ENCODE measurements around the gene KRTAP4-1.
"Not testable (repeated sequence)": the region's sequence is repeated elsewhere in the genome, so short reads cannot be mapped to it uniquely, and the experiment has no call there.

KRTAP4-1 gene

GRCh38 chr17:41168121-41168520, 16.6 kb downstream of the KRTAP4-1 start, which contains the start of gene KRTAP4-3:
TSS of gene KRTAP4-3 (minus strand) at chr17:41168221. CDS start at chr17:41168172, 49 bp downstream.
- no peak for DNase-seq (ENCODE audit: low read depth in 1 of 2, low spot score in 1 of 2)
- peaks cover 2% of the 10 kb centered on the region for H3K27me3 ChIP-seq (ENCODE audit: insufficient read depth, poor library complexity, severe bottlenecking)
- H3K4me3 ChIP-seq (replicated peaks; ENCODE audit: insufficient read depth, low read length): no peak within 1 kb of the TSS
- no peak for TF ChIP-seq SPI1 (IDR thresholded peaks at IDR 0.05; ENCODE audit: borderline replicate concordance, low read depth)
- TF ChIP-seq, protein P1, sequence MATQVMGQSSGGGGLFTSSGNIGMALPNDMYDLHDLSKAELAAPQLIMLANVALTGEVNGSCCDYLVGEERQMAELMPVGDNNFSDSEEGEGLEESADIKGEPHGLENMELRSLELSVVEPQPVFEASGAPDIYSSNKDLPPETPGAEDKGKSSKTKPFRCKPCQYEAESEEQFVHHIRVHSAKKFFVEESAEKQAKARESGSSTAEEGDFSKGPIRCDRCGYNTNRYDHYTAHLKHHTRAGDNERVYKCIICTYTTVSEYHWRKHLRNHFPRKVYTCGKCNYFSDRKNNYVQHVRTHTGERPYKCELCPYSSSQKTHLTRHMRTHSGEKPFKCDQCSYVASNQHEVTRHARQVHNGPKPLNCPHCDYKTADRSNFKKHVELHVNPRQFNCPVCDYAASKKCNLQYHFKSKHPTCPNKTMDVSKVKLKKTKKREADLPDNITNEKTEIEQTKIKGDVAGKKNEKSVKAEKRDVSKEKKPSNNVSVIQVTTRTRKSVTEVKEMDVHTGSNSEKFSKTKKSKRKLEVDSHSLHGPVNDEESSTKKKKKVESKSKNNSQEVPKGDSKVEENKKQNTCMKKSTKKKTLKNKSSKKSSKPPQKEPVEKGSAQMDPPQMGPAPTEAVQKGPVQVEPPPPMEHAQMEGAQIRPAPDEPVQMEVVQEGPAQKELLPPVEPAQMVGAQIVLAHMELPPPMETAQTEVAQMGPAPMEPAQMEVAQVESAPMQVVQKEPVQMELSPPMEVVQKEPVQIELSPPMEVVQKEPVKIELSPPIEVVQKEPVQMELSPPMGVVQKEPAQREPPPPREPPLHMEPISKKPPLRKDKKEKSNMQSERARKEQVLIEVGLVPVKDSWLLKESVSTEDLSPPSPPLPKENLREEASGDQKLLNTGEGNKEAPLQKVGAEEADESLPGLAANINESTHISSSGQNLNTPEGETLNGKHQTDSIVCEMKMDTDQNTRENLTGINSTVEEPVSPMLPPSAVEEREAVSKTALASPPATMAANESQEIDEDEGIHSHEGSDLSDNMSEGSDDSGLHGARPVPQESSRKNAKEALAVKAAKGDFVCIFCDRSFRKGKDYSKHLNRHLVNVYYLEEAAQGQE (IDR thresholded peaks at IDR 0.05; ENCODE audit: insufficient replicate concordance, low read depth): no peak
- TF ChIP-seq GABPA (IDR thresholded peaks at IDR 0.05; ENCODE audit: low read depth): no peak
- TF ChIP-seq, protein P2, sequence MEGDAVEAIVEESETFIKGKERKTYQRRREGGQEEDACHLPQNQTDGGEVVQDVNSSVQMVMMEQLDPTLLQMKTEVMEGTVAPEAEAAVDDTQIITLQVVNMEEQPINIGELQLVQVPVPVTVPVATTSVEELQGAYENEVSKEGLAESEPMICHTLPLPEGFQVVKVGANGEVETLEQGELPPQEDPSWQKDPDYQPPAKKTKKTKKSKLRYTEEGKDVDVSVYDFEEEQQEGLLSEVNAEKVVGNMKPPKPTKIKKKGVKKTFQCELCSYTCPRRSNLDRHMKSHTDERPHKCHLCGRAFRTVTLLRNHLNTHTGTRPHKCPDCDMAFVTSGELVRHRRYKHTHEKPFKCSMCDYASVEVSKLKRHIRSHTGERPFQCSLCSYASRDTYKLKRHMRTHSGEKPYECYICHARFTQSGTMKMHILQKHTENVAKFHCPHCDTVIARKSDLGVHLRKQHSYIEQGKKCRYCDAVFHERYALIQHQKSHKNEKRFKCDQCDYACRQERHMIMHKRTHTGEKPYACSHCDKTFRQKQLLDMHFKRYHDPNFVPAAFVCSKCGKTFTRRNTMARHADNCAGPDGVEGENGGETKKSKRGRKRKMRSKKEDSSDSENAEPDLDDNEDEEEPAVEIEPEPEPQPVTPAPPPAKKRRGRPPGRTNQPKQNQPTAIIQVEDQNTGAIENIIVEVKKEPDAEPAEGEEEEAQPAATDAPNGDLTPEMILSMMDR (IDR thresholded peaks at IDR 0.05; ENCODE audit: insufficient read depth, low read length): no peak
- TF ChIP-seq POLR2AphosphoS5 (IDR thresholded peaks at IDR 0.05; ENCODE audit: low read depth): no peak
- no peak within 1 kb of the TSS for H3K27ac ChIP-seq (replicated peaks)

GRCh38 chr17:41167561-41167960, 17.1 kb downstream of the KRTAP4-1 start:
- Histone ChIP-seq H3K4me3 (replicated peaks; ENCODE audit: insufficient read depth, low read length) (no peak overlapping the region), H3K27me3 (ENCODE audit: insufficient read depth, poor library complexity, severe bottlenecking) (no peaks in the 10 kb centered on the region), H3K27ac (replicated peaks) (no peak overlapping the region)
- no peak for DNase-seq (ENCODE audit: low read depth in 1 of 2, low spot score in 1 of 2)
- TF ChIP-seq GABPA (IDR thresholded peaks at IDR 0.05; ENCODE audit: low read depth): no peak

DNA sequence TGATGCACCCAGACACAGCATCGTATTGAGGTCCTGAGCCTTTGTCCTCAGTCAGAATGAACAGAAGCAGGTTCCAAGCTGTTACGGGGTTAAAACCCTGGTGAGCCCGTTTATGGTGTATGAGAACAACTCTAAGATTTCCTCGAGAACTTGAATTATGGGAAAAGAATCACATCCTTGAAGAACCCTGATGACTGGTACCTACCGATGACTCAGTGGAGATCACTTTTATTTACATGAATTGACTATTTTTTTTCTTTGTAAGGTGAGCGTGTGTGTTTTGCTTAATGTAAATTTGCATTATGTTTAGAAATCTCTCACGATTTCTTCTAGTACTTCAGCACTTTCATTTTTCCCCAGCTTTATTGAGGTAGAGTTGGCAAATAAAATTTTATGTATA, 20.9 kb downstream of the KRTAP4-1 start:
- DNase-seq (ENCODE audit: low read depth in 1 of 2, low spot score in 1 of 2): no peak
- TF ChIP-seq, protein P2 (IDR thresholded peaks at IDR 0.05; ENCODE audit: insufficient read depth, low read length): no peak
- TF ChIP-seq SPI1 (IDR thresholded peaks at IDR 0.05; ENCODE audit: borderline replicate concordance, low read depth) (no peak), POLR2AphosphoS5 (IDR thresholded peaks at IDR 0.05; ENCODE audit: low read depth) (no peak), GABPA (IDR thresholded peaks at IDR 0.05; ENCODE audit: low read depth) (no peak)
- TF ChIP-seq, protein P1 (IDR thresholded peaks at IDR 0.05; ENCODE audit: insufficient replicate concordance, low read depth): no peak
- no peak overlapping the region for H3K27ac ChIP-seq (replicated peaks)
- no peak overlapping the region for H3K4me3 ChIP-seq (replicated peaks; ENCODE audit: insufficient read depth, low read length)
- no peaks in the 10 kb centered on the region for H3K27me3 ChIP-seq (ENCODE audit: insufficient read depth, poor library complexity, severe bottlenecking)

- DNase-seq (ENCODE audit: low read depth in 1 of 2, low spot score in 1 of 2): no peak
Observed at GRCh38 chr17:41160648-41161047, 24.1 kb downstream of the KRTAP4-1 start, which contains the start of gene KRTAP4-4. TSS of gene KRTAP4-4 (minus strand) at chr17:41160748. CDS start at chr17:41160691, 57 bp downstream.

DNA sequence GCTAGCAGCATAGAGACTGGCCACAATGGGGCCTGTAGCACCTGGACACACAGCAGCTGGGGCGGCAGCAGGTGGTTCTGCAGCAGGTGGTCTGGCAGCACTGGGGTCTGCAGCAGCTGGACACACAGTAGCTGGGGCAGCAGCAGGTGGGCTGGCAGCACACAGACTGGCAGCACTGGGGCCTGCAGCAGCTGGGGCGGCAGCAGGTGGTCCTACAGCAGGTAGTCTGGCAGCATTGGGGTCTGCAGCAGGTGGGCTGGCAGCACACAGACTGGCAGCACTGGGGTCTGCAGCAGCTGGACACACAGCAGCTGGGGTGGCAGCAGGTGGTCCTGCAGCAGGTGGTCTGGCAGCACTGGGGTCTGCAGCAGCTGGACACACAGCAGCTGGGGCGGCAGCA, 24.5 kb downstream of the KRTAP4-1 start:
- H3K4me3 ChIP-seq (replicated peaks; ENCODE audit: insufficient read depth, low read length); H3K27me3 ChIP-seq (ENCODE audit: insufficient read depth, poor library complexity, severe bottlenecking); DNase-seq (ENCODE audit: low read depth in 1 of 2, low spot score in 1 of 2); H3K27ac ChIP-seq (replicated peaks): not testable (repeated sequence)

More at GRCh38 chr17:41160648-41161047, 24.1 kb downstream of the KRTAP4-1 start, which contains the start of gene KRTAP4-4:
- no peak within 1 kb of the TSS for H3K4me3 ChIP-seq (replicated peaks; ENCODE audit: insufficient read depth, low read length)
- no peak within 1 kb of the TSS for H3K27ac ChIP-seq (replicated peaks)
- TF ChIP-seq, protein P1 (IDR thresholded peaks at IDR 0.05; ENCODE audit: insufficient replicate concordance, low read depth): no peak
- TF ChIP-seq, protein P2 (IDR thresholded peaks at IDR 0.05; ENCODE audit: insufficient read depth, low read length): no peak
- no peak for TF ChIP-seq GABPA (IDR thresholded peaks at IDR 0.05; ENCODE audit: low read depth)
- TF ChIP-seq POLR2AphosphoS5 (IDR thresholded peaks at IDR 0.05; ENCODE audit: low read depth): no peak
- no peak for TF ChIP-seq SPI1 (IDR thresholded peaks at IDR 0.05; ENCODE audit: borderline replicate concordance, low read depth)
- H3K27me3 ChIP-seq (ENCODE audit: insufficient read depth, poor library complexity, severe bottlenecking): no peaks in the 10 kb centered on the region

Data from HL-60 (cell line).